HG02798 (cell line): ENCODE results near the gene ADRM1.
A peak's percentile ranks its signal among the peaks of the same experiment; 100 is the strongest.

ENCODE experiments used
- ATAC-seq: cut with Tn5 transposase; IDR thresholded peaks from one replicate; pipeline ENCODE4 v1.9.1; 2021; ENCODE audit warnings: mild to moderate bottlenecking; ENCODE audit not compliant: unreplicated experiment, poor library complexity

The ADRM1 gene

DNA sequence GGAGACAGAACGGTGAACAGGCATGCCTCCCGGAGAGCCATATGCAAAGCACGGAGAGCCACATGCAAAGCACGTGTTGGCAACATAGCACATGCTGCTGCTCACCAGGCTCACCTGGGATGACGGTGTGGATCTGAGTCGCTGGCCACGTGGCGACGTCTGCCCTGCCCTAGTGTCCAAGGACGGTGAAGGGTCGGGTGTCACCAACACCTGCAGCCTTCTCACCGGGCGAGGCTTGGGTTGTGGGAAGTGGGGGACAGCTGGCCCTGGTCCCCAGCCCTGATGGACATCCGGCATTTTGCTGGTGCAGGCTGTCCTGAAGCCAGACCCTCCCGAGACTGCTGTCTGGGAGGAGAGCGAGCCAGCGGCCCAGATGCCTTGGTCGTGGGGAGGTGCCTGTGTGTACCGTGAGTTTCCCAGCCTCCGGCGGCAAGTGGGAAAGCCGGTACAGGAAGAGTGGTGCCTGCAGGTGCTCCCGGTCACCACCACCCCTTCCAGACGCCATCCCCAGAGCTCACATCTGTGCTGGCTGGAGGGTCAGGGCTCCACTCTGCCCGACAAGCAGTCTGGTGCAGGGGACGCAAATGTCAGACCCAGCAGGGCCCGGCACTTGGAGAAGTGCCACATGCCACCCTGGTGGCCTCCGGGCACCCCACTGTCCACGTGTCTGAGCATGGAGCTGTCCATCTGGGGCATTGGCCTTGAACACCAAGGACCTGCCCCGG is 5.9 kb upstream of the ADRM1 start:
- ATAC-seq = no peak

DNA sequence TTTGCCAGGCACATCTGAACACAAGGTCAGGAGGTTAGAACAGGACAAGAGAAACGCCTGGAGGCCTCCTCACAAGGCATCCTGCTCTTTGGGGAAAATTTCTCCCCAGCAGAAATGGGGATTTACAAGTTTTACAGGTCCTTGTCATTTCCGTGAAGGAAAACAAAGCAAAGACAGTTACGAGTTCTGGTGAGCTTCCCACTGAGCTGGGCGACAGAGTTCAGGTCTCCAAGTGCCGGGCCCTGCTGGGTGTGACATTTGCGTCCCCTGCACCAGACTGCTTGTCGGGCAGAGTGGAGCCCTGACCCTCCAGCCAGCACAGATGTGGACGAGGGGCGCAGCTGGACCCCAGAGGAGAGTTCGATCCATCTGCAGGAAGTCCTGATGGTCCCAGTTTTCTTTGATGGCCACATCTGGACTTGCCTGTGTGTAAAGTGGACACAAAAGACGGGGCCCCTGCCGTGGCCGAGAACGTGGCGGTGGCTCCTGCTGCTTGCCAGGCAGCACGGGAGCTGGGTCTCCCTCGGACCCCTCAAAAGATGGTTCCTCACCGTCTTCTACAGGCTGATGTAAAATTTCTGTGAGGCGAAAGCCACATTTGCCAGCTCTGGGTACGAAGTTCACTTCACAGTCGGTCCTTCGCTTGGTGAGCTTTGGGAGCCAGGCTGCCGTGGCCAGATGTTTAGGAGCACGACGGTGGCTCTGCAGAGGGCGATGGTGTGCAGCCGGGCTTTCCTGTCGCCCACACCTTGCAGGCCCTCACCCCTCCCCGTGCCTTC is 5.2 kb upstream of the ADRM1 start:
- ATAC-seq = no peak

DNA sequence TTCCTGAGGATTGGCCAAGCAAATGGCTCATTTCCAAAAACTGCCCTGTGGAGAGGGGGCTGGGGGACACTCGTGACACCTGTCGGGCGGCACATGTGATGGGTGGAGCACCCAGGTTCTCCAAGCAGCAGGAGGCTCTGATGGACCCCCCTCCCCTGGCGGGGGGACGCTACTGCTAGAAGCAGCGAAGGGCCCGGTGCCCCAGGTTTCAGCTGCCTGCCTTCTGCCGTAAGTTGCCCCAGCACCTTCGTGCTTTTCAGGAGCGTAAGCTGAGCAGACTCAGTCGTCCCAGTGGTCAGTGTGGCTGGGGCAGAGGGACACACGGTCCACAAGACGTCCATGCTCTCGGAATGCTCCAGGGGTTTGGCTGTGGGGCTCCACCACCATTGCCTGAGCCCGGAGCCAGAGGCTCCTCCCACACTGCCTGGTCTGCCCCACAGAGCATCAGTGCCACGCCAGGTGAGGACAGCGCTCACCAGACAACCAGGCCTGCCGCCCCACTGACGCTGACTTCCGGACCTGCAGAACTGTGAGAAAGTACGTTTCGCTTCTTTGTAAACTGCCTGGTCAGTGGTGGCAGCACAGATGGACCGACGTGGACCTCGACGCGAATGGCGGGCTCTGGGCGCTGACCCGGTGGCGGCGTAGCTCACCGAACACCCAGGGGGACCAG is 4.1 kb upstream of the ADRM1 start:
- no peak for ATAC-seq

GRCh38 chr20:62299666-62300236 is 3.0 kb upstream of the ADRM1 start:
- ATAC-seq = no peak

DNA sequence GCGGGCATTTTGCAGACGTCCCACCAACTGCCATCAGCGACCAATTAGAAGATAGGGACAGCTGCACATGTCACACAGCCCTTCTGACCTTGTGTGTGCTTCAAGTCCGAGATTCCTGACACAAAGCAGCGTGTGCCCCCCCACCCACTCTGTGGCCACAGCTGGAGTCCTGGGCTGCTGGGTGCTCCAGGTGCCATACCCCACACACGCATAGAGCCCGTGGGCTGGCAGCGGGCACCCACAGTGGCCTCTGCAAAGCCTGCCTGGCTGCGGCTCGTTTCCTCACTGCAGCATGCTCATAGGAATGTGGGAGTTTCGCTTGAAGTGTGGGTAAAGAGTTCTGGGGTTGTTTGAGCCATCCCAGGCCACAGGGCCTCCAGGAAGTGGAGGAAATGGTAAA is 2.5 kb upstream of the ADRM1 start:
- no peak for ATAC-seq

DNA sequence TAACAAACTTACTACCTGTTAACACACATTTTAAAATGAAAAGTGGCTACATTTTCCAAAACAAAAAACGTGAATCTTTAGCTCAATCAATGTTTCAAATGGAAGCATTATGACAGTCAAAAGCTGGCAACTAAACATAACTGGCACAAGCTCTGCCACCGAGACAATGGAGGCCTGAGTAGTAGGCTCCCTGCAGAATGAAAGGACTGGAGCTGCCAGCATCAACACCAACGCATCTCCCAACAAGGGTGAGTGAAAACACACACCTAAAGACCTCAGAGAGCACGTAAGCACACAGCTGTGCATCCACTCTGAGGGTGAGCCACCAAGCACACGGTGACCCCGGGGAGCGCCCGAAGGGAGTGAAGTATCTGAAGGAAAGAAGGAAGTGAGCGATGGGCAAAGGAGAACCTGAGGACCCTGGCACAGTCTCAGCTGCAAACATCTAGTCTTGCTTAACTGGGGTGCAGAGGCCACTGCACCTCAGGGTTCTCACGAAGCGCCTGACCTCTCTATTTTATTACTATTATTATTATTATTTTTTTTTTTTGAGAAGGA is 1.6 kb upstream of the ADRM1 start:
- ATAC-seq = no peak

GRCh38 chr20:62301773-62302340 is 940 bp upstream of the ADRM1 start:
- peak; percentile 30 for ATAC-seq

GRCh38 chr20:62303062-62303339 is 204 bp downstream of the ADRM1 start:
- ATAC-seq = no peak

DNA sequence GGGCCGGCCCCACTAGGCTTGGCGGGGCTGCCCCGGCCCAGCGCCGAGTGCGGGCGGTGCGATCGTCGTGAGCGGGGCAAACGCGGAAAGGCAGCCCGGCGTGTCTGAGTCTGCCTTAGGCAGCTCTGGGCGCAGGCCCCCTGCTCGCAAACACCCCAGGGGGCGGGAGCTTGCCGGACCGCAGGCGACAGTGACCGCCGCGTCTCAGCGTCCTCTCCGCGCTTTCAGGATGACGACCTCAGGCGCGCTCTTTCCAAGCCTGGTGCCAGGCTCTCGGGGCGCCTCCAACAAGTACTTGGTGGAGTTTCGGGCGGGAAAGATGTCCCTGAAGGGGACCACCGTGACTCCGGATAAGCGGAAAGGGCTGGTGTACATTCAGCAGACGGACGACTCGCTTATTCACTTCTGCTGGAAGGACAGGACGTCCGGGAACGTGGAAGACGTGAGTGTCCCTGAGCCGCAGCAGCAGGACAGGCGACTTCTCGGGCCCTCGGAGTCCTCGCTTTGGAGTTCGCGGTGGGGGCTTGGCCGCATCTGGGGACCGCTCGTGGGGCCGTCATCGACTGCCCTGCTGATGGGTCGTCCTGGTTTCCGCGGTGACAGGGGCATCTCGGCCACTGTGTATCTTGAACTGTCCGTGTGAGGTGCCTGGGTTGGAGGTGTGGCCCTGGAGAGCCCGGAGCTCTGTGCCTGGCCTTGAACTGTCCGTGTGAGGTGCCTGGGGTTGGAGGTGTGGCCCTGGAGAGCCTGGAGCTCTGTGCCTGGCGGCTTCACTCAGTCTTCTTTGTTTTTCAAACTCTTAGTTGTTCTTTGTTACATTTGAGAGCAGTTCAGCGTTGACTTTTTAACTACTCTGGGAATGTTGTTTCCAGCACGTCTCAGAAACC is 786 bp downstream of the ADRM1 start:
- peak; percentile 5 for ATAC-seq

GRCh38 chr20:62304331-62305148 is 1.7 kb downstream of the ADRM1 start:
- ATAC-seq = no peak

GRCh38 chr20:62305149-62305764 is 2.5 kb downstream of the ADRM1 start:
- no peak for ATAC-seq

DNA sequence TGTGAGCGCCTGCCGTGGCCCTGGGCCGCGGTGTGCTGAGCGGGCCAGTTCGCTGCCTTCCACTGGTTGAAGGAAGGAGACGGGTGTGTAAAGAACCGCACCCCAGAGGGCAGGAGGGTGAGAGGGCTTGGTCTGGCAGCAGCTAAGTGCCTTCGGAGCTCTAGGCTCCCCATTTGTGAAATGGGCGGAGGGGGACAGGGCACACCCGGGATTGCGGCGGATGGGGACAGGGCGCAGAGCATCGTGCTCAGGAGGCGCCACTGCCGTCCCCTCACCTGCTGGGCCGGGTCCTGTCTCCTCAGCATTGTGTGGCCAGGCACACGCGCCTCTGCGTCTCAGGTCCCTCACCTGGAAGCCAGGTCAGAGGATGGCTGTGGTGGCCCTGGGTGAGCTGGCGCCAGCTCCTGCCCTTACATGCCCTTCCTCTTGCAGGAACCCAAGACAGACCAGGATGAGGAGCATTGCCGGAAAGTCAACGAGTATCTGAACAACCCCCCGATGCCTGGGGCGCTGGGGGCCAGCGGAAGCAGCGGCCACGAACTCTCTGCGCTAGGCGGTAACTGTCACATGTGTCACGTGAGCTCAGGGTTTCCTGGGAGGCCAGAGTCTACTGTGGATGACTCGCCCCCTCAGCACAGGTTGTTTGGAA is 3.1 kb downstream of the ADRM1 start:
- ATAC-seq = no peak

- no peak for ATAC-seq
Measured at GRCh38 chr20:62306414-62307187, 3.8 kb downstream of the ADRM1 start.

DNA sequence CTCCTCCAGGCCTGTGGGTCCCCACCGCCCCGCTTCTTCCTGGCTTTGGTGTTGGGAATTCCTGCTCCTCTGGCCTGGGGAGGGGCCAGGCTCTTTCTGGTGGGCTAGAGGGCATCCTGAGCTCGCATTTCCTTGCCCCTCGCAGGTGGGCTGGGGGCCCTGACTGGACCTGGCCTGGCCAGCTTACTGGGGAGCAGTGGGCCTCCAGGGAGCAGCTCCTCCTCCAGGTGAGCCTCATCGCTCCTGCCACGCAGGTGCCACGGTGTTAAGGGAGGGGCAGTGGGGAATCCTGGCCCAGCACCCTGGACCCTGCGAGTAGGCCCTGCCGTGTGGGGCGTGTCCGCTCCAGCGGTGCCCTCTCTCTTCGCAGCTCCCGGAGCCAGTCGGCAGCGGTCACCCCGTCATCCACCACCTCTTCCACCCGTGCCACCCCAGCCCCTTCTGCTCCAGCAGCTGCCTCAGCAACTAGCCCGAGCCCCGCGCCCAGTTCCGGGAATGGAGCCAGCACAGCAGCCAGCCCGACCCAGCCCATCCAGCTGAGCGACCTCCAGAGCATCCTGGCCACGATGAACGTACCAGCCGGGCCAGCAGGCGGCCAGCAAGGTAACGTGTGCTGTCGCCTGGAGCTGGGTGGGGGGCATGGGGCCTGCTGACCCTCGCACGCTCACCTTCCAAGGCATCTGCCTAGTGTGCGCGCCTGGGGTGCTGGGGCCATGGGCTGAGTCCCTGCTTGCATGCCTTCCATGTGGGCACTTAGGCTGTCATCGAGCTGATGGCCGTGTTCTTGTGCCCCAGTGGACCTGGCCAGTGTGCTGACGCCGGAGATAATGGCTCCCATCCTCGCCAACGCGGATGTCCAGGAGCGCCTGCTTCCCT is 4.7 kb downstream of the ADRM1 start:
- ATAC-seq = no peak

DNA sequence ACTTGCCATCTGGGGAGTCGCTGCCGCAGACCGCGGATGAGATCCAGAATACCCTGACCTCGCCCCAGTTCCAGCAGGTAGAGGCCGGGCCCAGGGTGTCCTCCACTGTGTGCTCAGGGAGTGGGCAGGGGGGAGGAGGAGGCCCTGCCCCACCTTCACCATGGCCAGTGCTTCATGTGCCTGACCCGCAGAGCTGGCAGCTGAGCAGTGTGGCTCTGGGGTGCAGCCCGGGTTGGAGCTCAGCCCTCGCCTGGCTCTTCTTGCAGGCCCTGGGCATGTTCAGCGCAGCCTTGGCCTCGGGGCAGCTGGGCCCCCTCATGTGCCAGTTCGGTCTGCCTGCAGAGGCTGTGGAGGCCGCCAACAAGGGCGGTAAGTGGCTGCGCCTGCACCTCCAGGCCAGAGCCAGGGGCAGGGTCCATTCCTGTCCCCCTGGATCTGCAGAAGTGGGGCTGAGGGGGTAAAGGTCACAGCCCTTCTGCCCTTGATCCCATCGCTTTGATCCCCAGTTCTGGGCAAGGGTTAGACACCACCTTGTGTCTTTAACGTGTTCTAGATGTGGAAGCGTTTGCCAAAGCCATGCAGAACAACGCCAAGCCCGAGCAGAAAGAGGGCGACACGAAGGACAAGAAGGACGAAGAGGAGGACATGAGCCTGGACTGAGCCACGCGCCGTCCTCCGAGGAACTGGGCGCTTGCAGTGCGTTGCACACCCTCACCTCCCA is 5.5 kb downstream of the ADRM1 start:
- no peak for ATAC-seq
